Mammary epithelial cell (primary cell): Measurements from ENCODE around the gene DYNLT2B.

Experiments
- EZH2 ChIP-seq: IDR thresholded peaks from 2 replicates; pipeline ENCODE4 v1.6.1; 2012; ENCODE audit warnings: low read length, inconsistent platforms, borderline replicate concordance
- TF ChIP-seq, protein P1 (sequence below), 2 donors: IDR thresholded peaks in 1 of 2; conservative IDR thresholded peaks in 1 of 2; 2 replicates each; pipeline ENCODE4 v1.5.1; 2011 to 2012; ENCODE audit warnings: inconsistent platforms in 2 of 2, low read length in 2 of 2, mild to moderate bottlenecking in 2 of 2, control low read depth in 1 of 2, low read depth in 1 of 2; ENCODE audit not compliant: insufficient read depth in 1 of 2; ENCODE audit errors: extremely low read depth in 1 of 2

- TF ChIP-seq, protein P1, sequence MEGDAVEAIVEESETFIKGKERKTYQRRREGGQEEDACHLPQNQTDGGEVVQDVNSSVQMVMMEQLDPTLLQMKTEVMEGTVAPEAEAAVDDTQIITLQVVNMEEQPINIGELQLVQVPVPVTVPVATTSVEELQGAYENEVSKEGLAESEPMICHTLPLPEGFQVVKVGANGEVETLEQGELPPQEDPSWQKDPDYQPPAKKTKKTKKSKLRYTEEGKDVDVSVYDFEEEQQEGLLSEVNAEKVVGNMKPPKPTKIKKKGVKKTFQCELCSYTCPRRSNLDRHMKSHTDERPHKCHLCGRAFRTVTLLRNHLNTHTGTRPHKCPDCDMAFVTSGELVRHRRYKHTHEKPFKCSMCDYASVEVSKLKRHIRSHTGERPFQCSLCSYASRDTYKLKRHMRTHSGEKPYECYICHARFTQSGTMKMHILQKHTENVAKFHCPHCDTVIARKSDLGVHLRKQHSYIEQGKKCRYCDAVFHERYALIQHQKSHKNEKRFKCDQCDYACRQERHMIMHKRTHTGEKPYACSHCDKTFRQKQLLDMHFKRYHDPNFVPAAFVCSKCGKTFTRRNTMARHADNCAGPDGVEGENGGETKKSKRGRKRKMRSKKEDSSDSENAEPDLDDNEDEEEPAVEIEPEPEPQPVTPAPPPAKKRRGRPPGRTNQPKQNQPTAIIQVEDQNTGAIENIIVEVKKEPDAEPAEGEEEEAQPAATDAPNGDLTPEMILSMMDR (conservative IDR thresholded peaks at IDR 0.05 in 1 of 2, IDR thresholded peaks at IDR 0.05 in 1 of 2; ENCODE audit: extremely low read depth in 1 of 2, insufficient read depth in 1 of 2, low read depth in 1 of 2, low read length in 2 of 2), result no peak
- no peak for TF ChIP-seq EZH2
These were observed 42.5 kb upstream of the DYNLT2B start for GRCh38 chr3:196360586-196360985.
